Ovary (tissue), 9 donors: ENCODE results near the gene SLC22A14. TPM values are rescaled to one million over a fixed set of nuclear protein-coding genes. Genes with fewer than 3 reads are reported as not detected.

Source experiments
- DNase-seq, 5 donors: peaks; one replicate each; pipeline ENCODE4 v3.0.0-alpha.2; 2019 to 2020
- H3K27ac ChIP-seq, 2 donors: fragments of 200-600 bp; one replicate each; pipeline versions ENCODE4 v1.5.1 to v1.8.0; 2019 to 2022
- H3K27me3 ChIP-seq: fragments of 200-600 bp; one replicate; pipeline ENCODE4 v1.8.0; 2022
- H3K36me3 ChIP-seq: fragments of 200-600 bp; sonication (generic); one replicate; pipeline ENCODE4 v1.5.1; 2019
- H3K4me1 ChIP-seq: one replicate; pipeline ENCODE4 v1.8.1; 2013; ENCODE audit warnings: mild to moderate bottlenecking, moderate library complexity; ENCODE audit not compliant: insufficient read depth
- H3K4me3 ChIP-seq: fragments of 200-600 bp; sonication (generic); one replicate; pipeline ENCODE4 v1.5.1; 2017
- H3K9me3 ChIP-seq, 2 donors: fragments of 200-600 bp in 1 of 2; sonication (generic) in 1 of 2; one replicate each; pipeline versions ENCODE4 v1.5.1 to v1.8.1; 2013 to 2019; ENCODE audit warnings: mild to moderate bottlenecking in 1 of 2, moderate library complexity in 1 of 2
- CTCF ChIP-seq, 3 donors: fragments of 450-650 bp in 2 of 3; fragments of 200-600 bp in 1 of 3; IDR thresholded peaks; one replicate each; pipeline versions ENCODE4 v1.5.1 to v1.8.0; 2016 to 2022; ENCODE audit warnings: antibody characterized with exemption in 3 of 3, mild to moderate bottlenecking in 1 of 3
- EP300 ChIP-seq: sonication (generic); formaldehyde crosslinking; IDR thresholded peaks from one replicate; pipeline ENCODE4 v1.6.1; 2017; ENCODE audit warnings: antibody characterized with exemption
- POLR2A ChIP-seq: fragments of 450-650 bp; IDR thresholded peaks from one replicate; pipeline ENCODE4 v1.6.1; 2017; ENCODE audit warnings: antibody characterized with exemption, mild to moderate bottlenecking, moderate library complexity
- WGBS, 3 donors: extraction: QIAGEN DNeasy Blood & Tissue Kit in 1 of 3; methylation state at CpG; one replicate each; pipeline versions ENCODE4 v1.1.5 to v1.1.7; 2013 to 2017; 5-methylcytosine and 5-hydroxymethylcytosine counted together
- intact Hi-C, 4 donors: fragments of 100-400 bp; cut with DNase I; formaldehyde crosslinking; loops; one replicate each; pipeline versions ENCODE4 v1.11.0 to v1.15.1; 2022 to 2023
- polyA plus RNA-seq, 2 donors: library from polyadenylated mRNA; stranded (reverse); fragments of 200-250 nt in 1 of 2; fragments of 350-450 nt in 1 of 2; fragmentation: Illumina TruSeq in 1 of 2; extraction: RNeasy Lipid Tissue Mini Kit (QIAGEN cat#74804) in 1 of 2; gene quantifications; one replicate each; pipeline ENCODE4 v1.2.3, GENCODE V29; 2013 to 2014
- total RNA-seq, 7 donors: library from RNA; depleted of rRNA in 2 of 7; stranded (reverse); fragments of >200 nt in 2 of 7; fragmentation: NEBNext Ultra II Directional in 3 of 7; extraction: Animal tissue kit (Norgen Biotek cat#: 25700) in 3 of 7; gene quantifications; one replicate each; pipeline versions ENCODE4 v1.1.0 to v1.2.4, GENCODE V29; 2016 to 2023
- donor health status: DM: no; HTN: no; CAD: no; lungs with moderate emphysema.
- donor health status: DM: no; HTN: no; CAD: no.
- donor health status: Bipolar disorder and iron deficiency.
- donor health status: DM: yes; HTN: yes; CAD: no.
- donor health status: DM: no; HTN: no; CAD: no.
- donor health status: DM: yes; HTN: yes; CAD: no.

SLC22A14 gene
- total and polyA plus RNA-seq, 9 donors = 0.12 to 0.55 TPM; not detected in 7

- no peaks in the 10 kb centered on the region for H3K27me3 ChIP-seq
- TF ChIP-seq POLR2A (no peak), EP300 (no peak), CTCF (IDR thresholded peaks at IDR 0.05) (no peak)
- H3K27ac ChIP-seq = no peak overlapping the region
- WGBS, 3 donors = 59 to 75% (median 67%) methylated on average over 3 of the region's 3 CpGs
- no peaks in the 10 kb centered on the region for H3K36me3 ChIP-seq
- no peaks in the 10 kb centered on the region for H3K4me1 ChIP-seq
- DNase-seq = no peak
- H3K9me3 ChIP-seq = no peaks in the 10 kb centered on the region
- intact Hi-C loops = no loop called here
- H3K4me3 ChIP-seq = no peak overlapping the region
Observed at GRCh38 chr3:38332201-38332600, 50.1 kb downstream of the SLC22A14 start.

- Histone ChIP-seq H3K9me3 (no peaks in the 10 kb centered on the region), H3K27ac (no peak overlapping the region), H3K4me3 (no peak overlapping the region), H3K27me3 (no peaks in the 10 kb centered on the region), H3K36me3 (no peaks in the 10 kb centered on the region), H3K4me1 (no peaks in the 10 kb centered on the region)
- DNase-seq = no peak
- intact Hi-C loops = no loop called here
- 55 to 63% (median 60%) methylated on average over 5 of the region's 5 CpGs for WGBS, 3 donors
- TF ChIP-seq POLR2A (no peak), EP300 (no peak), CTCF (IDR thresholded peaks at IDR 0.05) (no peak)
Observed at GRCh38 chr3:38334142-38335055, 52.3 kb downstream of the SLC22A14 start.

- Histone ChIP-seq H3K27me3 (no peaks in the 10 kb centered on the region), H3K36me3 (no peaks in the 10 kb centered on the region), H3K27ac (no peak overlapping the region), H3K4me3 (no peak overlapping the region), H3K9me3 (no peaks in the 10 kb centered on the region), H3K4me1 (no peaks in the 10 kb centered on the region)
- intact Hi-C loops = no loop called here
- TF ChIP-seq POLR2A (no peak), CTCF (IDR thresholded peaks at IDR 0.05) (no peak), EP300 (no peak)
- DNase-seq = no peak
- WGBS, 3 donors = 77 to 80% (median 78%) methylated on average over 6 of the region's 6 CpGs
Observed at GRCh38 chr3:38335263-38335662, 53.2 kb downstream of the SLC22A14 start.

- no peak for TF ChIP-seq EP300
- no peak for TF ChIP-seq POLR2A
- TF ChIP-seq CTCF (IDR thresholded peaks at IDR 0.05) = no peak
- H3K27ac ChIP-seq = no peak overlapping the region
- H3K9me3 ChIP-seq = no peaks in the 10 kb centered on the region
- H3K36me3 ChIP-seq = no peaks in the 10 kb centered on the region
- H3K27me3 ChIP-seq = no peaks in the 10 kb centered on the region
- no peak for DNase-seq
- intact Hi-C loops = no loop called here
- no peak overlapping the region for H3K4me3 ChIP-seq
- WGBS, 3 donors = 93 to 97% (median 93%) methylated on average over 2 of the region's 2 CpGs
- H3K4me1 ChIP-seq = no peaks in the 10 kb centered on the region
Observed at GRCh38 chr3:38337703-38338102, 55.6 kb downstream of the SLC22A14 start.
